ENCODE measurements around the gene USH1G.
"Not testable (repeated sequence)": the region's sequence is repeated elsewhere in the genome, so short reads cannot be mapped to it uniquely, and the experiment has no call there.

Gene USH1G
- total RNA-seq = 0 to 0.09 (median 0) reads per million in 18 experiments

DNA sequence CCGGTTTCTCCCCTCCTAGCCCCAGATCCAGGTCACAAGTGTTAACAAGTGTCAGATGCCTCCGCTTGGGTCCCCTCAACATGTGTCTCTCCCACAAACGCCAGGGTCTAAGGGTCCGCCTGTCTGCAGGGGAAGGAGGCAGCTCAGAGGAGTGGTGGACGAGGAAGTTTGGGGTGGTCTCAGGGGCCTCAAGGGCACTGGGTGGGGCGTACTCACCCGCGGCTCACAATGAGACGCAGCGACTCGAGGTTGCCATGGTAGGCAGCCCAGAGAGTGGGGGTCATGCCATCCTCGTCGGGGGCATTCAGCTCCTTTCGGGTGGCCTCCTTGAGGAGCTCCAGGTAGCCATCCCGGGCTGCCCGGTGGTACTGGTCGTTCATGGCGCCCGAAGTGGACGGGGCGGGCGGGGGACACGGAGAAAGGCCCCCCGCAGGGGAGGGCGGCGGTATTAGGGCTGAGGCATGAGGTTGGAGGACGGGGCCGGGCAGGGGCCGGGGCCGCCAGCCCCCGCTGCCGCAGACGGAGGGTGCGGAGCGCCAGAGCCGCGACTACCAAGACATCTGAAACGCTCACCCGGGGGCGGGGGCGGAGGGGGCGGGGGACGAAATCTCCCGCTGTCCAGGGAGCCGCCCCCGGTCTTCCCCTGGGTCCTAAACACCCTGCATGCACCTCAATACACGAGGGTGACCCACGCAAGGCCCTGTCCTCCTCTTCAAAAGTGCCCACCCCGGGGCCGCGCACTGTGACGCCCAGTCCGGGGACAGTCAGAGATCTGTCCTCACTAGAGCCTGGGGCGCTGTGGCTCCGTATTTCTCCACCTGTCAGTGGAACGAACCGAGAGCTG, at the start of gene USH1G:
TSS of gene USH1G (minus strand) at position 562 of the 844 bp plus-strand sequence. CDS start at position 380, 182 bp downstream.
- no peak for DNase-seq

DNA sequence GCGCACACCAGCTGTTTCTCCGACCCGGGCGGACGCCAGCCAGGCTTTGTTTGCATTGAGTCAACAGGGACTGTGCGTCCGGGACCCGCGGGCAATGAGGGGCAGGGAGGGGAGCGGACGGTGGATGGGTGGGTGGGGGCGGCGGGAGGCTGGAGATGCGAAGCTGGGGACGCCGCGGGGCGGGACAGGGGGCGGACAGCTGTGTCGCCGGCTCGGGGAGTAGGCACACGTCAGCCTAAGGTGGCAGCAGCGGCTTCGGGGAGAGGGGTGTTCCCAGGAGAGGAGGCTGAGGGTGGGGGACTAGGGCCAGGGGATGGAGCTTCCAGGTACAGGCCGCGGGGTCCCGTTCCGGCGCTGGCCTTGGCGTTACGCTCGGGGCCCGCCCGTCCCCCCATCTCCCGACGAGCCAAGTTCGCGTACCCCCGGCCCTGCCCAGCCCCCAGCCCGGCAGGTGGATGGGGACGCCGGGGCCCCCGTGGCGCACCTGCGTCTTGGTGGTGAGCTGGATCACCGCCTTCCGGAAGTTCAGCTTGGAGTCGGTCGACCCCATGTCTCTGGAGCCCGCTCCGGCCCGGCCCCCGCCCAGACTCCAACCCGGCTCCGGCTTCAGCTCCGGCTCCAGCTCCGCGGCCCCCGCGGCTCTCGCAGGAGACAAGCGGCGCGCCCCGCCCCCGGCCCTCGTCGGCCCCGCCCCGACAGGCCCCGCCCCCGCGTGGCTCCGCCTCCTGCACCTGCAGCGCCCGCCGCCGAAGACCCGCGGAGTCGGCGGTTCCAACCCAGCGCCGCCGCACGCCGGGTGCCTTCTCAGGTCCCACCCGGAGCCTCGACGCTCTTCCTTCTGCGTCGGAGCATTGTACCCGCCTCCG, 49.3 kb upstream of the USH1G start, which contains the start of gene HID1:
TSS of gene HID1 (minus strand) at position 653 of the 866 bp plus-strand sequence. CDS start at position 550, 103 bp downstream.
- no peak for DNase-seq

DNA sequence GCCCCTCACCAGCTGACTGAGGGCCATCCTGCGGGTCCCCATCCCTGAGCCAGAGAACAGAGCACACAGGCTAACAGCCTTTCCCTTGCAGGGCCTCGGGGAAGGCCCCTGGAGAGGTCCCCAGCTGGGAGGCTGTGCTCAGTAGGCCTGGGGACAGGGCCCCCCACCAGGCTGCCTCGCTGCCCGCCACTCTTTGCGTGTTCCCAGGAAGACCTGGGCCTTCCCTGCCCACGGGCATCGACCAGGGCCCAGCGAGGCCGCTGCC, 48.7 kb upstream of the USH1G start:
- no peak for DNase-seq

DNA sequence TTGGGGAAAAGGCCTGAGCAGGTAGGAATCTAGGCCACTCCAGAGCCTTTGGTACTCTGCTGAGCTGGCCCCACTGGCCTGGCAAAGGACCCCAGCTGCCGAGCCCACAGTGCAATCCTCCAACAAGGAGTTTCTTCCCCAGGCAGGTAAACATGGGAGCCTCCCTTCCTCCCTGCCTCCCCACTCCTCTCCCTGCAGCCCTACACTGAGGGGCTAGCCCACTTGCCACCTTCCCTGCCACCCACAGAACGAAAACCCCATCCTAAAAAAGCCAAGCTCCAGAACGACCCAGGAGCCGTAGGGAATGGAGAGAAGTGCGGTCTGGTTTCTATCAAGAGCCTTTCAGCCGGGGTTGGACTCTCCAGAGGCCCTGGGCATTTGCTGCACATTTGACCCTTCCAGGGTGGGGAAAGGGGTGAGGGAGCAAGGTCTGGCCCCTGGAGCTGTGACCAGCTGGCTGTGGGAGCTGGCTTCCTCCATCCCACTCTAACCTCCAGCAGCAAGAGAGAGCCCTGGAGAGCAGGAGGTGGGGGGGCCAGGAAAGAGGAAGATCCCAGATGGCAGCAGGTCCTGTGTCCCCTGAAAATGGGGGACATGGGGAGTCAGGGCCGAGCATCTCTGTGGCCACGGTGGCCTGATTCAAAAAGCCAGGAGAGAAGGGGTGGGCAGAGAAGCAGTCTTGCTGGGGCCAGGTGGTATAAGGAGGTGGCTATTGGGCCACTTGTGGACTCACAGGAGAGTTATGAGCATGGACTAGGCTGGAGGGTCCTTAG, 48.2 kb upstream of the USH1G start:
- DNase-seq = no peak

DNA sequence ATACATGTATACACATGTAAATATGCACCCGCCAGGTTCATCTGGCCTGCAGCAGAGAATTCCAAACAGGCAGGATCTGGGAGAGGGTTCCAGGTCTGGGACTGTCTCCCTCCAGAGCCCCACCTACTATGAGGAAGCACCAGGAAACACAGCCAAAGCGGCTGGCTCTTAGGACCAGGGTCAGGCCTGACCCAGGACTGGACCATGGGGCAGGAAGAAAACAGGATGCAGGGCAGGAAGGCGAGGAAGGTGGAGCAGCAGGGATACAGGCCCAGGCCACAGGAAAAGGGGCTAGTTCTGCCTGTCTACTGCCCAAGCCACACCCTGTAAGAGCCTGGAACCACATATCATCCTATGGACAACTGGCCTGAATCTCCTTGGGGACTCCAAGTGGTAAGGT, 47.3 kb upstream of the USH1G start:
- no peak for DNase-seq

DNA sequence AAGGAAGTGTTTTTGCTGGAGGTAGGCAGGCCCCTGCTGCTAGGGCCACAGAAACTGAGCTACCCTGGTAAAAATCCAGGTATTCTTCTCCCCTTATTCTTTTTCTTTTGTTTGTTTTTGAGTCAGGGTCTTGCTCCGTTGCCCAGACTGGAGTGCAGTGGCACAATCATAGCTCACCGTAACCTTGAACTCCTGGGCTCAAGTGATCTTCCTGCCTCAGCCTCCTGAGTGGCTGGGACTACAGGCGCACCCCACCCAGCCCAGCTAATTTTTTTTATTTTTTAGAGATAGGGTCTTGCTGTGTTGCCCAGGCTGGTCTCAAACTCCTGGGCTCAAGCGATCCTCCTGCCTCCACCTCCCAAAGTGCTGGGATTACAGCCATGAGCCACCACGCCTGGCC, 46.4 kb upstream of the USH1G start:
- DNase-seq = not testable (repeated sequence)

DNA sequence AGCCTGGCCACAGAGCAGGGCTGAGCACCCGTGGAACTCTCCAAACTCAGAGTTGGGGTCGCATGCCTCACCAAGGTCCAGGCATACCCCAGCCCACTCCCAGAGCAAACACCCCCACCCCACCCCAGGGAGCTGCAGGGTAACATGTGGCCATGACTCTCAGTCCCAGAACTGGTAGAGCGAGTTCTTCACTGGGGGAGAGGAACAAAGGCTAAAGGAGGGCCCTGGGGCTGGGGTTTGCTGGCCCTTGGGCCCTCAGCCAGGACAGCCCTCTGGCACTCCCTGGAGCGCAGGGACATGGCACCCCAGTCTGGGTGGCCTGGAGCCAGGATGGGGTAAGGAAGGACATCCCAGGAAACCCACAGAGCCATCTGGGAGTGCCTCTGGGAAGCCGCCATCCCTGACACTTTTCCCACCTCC, 45.3 kb upstream of the USH1G start:
- DNase-seq = no peak

DNA sequence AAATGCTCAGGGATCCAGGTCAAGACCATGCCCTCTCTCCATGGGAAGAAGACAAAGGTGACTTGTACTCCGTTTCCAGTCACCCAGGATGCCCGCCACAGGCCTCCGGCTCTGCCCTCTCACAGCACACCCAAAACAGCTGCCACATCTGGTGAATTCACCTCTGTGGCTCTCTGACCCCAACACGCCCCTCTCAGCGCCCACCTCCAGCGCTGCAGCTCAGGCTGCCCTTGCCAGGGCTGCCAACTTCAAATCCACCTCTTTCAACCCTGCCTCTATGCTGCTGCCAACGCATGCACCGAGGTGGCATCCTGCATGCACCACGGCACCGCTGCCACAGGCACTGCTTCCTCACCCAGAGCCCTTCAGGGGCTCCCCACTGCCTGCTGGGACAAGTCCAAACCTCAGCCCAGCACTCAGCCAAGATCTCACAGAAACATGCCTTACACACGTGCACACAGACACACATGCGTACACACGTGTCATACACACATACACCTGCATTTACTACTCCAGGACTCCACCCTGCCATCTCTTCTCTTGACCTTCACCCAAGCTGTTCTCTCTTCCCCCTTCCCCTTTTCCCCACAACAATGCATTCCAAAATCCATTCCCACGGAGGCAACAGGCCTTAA, 42.0 kb upstream of the USH1G start:
- no peak for DNase-seq

DNA sequence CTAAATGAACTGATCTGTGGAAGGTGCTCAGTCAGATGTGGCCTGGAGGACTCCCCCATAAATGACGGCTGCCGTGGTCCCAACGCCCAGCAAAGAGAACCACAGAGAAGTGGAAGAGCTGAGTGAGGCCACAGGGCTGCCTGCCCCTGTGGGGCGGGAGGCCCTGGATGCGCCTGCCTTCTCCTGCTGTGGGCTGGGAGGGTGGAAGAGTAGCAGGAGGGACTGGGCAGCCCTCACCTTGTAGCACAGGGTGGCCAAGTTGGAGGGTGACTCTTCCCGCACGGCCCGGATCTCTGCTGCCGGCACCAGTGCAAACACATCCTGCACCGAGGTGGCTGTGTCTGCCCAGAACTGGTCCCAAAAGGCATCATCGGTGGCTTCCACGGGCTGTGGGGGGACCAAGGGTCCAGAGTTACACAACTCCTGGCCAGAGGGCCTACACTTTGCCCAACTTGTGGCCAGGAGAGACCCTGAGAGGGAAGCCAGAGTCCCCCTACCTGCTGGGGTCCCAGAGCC, 41.2 kb upstream of the USH1G start:
- no peak for DNase-seq

DNA sequence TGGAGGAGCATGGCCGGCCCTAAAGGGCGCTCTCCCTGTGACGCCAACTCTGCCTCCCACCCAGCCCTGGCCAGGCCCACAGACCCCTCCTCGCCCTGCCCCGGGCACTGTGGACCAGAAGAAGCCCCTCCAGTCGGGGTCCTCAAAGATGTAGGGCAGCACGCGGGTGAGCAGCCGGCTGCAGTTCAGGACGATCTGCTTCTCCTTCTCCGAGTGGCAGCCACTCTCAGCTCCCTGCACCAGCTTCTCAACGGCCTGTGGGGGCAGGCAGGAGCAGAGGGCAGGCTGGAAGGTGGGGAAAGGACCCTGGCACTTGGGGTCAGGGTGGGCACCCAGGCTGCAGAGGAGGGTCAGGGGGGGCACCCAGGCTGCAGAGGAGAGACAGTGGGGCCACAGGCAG, 40.6 kb upstream of the USH1G start:
- DNase-seq = no peak

DNA sequence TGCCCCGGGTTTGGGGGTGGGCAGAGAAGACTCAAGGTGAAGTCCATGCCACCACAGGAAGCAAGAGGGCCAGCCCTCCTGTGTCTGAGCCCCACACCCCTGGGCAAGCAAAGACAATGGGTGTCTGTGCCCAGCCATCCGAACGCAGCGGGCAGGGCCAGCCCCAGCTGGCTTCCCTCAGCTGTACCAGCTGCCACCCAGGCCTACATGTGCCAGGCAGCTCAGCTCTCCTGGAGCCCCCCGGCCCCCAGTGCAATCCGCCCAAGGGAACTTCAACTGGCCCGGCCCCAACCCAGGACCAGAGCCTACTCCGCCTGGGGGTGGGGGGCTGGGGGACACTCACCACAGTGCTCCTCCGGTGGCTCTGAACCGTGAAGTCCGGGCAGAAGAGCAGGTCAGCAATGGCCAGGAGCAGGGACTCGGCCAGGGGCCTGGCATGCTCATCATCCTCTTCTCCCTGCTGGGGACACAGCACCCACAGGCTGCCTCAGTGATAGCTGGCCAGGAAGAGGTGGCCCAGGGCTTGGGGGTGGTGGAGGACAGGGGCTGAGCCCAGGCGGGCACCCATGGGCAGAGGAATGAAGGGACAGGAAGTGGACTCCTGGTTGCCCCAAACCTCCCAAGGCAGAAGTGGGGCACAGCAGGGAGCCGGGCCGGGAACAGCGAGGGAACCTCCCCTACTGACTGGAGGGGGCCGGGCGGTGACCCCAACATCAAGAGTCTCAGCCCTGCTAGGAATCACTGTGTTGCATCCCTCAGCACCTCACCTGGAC, 39.8 kb upstream of the USH1G start:
- no peak for DNase-seq

DNA sequence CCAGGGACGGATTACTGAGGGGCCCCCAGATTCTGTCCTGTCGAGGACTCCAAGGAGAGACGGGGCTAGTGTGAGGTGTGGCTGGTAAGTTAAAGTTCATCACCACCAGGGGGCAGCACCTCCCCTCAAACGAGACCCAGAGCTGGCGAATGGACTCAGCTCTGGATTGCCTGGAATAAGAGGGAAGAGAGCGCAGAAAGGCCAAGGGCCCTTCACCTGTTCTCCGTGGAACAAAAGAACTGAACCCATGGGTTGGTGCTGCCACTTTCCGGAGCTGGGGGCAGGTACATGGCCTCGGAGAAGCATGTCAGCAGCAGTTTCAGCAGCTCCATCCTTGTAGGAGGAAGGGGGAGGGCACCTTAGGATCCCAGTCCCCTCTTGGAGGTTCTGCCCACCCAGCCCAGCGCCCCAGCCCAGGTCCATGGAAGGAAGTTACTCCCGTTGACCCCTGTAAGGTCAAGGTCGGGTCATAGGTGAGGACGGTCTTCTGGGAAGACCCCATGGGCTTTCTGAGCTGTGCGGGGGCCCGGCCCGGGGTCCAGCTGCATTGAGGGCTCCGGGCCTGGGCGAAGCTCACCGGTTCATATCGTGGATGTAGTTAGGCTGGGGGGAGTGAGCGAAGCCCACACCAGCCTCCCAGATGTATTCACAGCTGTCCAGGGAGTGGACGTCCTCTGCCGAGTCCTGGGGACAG, 38.7 kb upstream of the USH1G start:
- peak; percentile 82 for DNase-seq

DNA sequence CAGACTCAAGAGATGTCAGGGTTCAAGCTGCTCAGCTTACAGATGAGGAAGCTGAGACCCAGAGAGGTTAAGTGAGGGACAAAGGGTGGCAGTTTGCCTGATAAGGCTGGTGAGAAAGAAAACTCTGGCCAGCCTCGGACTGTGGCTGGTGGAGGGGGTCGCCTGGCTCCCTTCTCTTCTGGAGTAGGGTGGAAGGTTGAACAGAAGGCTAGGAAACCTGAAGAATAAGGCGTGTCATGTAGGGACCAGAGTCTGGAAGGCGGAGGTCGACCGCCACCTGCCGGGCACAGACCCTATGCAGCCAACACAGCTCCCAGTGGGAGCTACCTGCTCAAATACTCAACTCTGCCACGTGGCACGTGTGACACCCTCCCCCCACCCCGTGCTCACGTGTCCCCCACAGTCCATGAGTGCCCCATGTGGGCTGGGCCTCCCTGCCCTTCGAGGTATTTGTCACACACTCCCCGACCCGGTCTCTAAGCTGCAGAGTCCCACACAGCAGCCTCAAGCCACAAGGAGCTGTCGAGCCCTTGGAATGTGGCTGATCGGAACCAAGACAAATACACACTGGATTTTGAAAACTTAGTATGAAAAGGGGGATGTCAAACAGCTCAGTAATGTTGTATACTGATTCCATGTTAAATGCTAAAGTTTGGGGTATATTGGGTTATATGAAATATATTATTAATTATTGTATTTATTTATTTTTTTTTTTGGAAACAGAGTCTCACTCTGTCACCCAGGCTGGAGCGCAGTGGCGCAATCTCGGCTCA, 37.7 kb upstream of the USH1G start:
- DNase-seq = peak; percentile 15 to 31

DNA sequence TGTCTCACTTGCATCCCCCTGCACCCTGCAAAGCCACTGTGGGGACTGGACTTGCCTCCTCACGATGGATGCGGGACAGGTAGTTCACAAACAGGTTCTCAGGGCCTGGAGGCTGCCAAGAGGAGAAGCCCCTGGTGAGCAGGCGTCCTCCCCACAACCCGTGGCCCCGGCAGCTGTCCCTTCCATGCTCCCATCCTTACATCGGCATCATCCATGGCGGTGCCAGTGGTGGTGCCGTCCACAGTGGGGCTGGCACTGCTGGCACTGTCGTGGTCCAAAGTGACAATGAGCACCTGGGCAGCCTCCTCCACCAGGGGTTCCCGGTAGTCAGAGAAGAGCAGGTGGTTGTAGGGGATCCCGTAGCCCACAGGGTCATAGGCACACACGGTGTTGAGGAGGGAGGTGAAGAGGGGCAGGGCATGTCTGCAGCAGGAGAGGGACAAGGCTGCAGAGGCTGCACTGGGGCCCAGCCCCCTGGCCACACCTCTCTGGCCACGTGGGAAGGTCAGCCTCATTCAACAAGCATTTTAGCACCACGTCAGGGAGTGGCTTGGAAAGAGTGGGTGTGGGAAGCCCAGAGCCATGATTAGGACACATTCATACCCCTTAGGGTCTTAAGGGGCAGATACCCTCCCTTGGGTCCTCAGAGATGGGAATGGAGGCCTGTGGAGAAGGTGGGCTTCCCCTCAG, 36.9 kb upstream of the USH1G start:
- peak in 1 of 2 donors; percentile 17 for DNase-seq

DNA sequence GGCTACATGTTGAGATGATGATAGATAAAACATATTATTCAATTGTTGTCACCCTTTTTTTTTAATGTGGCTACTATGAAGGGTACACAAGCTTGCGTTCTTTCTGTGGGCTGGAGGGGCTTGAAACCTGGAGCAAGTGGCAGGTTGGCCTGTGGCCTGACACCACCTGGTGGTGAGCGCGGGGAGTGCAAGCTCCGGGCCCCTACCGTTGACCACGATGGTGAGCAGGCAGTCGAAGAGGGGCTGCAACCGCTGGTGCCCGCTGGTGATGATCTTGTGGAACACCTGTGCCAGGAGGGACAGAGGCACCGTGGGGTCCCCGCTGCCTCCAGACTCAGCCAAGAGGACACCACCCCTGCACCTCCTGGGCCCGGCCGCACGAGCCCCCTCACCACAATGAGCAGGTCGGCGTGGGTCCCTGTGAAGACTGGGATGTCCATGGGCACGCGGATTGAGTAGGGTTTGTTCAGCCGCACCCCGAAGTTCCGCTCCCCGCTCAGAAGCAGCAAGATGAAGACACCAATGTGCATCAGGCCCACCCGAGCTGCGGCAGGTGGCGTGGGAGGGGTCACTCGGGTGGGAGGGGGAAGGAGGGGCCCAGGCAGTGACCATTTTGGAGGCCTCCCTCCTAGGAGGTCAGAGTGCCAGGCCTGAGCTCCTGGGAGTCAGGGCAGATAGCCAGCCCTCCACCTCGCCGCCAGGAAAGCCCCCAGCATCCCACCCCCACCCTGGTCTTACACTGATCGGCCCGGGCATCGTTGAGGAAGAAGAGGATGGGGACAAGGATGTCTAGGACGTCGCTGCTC, 35.1 kb upstream of the USH1G start:
- peak; percentile 64 to 66 for DNase-seq

DNA sequence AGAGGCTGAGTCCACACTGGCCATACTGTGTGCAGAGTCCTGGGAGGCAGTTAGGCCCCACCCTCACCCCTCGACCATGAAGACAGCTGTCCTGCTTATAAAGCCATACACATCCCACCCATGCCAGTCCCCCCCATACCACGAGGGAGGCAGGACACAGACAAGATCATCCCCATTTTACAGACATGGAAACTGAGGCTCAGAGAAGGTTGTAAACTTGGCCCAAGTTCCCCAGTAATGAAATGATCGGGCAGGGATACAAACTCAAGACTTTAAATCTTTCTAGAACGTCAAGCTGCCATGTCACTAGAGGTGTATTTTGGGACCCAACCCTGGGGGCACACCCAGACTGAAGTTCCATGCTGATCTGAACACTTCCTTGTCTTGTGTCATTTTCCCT, 33.0 kb upstream of the USH1G start:
- no peak for DNase-seq

DNA sequence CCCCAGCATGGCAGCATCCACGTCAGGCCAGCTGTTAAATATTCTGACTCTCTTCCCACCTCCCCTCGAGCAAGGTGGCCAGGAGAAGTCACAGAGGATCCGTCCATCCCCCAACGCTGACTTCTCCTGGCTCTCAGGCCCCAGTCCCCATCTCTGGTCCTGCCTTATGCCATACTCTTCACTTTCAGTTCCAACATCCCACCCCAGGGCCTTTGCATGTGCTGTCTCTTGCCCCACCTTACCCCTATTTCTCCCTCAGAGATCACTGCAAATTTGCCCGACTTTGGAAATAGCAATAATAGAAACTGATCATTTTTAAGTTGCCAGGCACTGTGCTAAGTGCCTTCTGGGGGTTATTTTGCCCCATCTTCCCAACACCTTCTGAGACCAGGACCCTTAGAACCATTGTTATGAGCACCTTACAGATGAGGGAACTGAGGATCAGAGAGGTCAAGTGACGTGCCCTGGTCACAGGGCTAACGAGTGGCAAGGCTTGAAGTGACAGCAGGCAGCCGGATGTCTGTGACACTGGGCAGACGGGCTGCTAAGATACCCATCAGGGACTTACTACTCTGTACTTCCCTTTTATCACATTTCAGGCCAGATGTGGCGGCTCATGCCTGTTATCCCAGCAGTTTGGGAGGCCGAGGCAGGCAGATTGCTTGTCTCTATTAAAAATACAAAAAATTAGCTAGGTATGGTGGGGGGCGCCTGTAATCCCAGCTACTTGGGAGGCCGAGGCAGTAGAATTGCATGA, 31.8 kb upstream of the USH1G start:
- peak; percentile 9 to 17 for DNase-seq

DNA sequence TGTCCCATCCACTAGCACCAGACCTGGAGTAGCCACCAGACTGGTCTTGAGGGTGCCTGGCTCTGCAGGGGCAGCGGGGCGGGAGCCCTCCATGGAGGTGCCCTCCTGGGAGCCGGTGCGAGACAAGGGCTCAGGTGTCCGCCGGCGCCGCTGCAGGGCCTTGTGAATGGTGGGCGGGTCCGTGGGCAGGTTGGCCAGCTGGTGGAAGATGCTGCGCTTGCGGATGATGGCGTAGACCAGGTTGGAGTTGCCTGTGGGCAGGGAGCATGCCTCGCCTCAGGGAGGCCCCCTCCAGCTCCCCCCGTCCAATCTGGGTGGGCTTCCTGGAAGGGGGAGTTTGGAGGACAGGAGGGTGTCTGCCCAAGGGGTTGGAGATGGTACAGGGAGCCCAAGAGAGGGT, 31.1 kb upstream of the USH1G start:
- DNase-seq = no peak
